ENCODE results near the gene SLC2A5.

SLC2A5 gene

DNA sequence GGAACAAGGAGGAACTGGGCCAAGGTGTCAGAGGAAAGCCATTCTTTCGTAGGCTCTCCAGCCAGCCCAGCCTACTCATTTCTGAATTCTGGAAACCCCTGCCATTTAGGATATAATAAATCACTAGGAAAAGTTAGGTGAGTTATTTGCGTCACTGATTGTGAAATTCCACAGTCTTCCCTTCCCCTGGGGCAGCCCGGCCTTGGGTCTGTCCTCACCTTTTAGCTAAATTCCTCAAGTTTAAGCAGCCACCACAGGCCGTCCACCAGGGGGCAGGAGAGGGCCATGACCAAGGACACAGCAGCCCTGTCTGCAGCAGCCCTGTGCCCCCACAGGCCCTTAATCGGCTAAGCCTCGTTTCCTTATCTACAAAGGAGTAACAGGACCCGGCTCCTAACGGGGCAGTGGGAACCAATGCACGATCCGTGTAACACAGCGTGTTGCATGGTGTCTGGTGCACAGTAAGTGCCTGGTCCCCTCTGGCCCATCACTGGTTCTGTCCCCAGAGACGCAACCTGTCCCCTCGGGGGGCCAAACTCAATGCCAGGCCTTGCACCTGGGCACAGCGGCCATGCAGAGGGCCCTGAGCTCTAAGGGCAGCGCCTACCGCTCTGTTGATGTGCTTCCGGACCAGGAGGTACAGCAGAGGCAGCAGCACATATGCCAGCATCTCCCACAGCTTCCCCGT, 41.4 kb upstream of the SLC2A5 start:
- peak; percentile 79 for DNase-seq (ENCODE audit: low spot score)
- peak; percentile 88 for TF ChIP-seq CTCF (IDR thresholded peaks at IDR 0.05; ENCODE audit: extremely low read depth, missing control alignments)

DNA sequence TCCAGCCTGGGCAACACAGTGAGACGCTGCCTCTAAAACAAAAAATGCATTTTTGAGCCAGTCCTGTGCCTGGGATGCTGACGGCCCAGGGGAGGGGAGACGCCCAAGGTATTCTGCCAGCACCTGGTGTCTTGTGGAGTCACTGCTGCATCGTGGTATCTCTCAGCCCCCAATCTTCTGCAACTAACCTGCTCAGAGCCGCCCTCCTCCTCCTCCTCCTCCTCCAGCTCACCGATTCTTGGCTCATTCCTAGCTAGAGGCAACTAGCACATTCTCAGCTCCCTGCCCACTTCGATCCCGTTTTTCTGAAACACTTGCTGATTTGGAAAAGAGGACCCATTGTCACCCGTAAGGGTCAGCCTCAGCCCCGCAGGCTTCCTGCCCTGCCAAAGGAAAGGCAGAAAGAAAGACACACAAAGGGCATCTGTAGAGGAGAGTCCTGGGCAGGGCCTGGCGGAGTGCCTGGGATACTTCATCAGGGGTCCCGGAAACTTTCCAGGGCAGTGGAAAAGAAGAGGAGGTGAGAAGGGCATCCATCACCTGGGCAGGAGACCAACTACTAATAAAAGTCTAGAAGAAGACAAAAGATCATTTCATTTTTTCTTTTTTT, 38.7 kb upstream of the SLC2A5 start:
- DNase-seq (ENCODE audit: low spot score), result no peak
- TF ChIP-seq CTCF (IDR thresholded peaks at IDR 0.05; ENCODE audit: extremely low read depth, missing control alignments), result no peak

DNA sequence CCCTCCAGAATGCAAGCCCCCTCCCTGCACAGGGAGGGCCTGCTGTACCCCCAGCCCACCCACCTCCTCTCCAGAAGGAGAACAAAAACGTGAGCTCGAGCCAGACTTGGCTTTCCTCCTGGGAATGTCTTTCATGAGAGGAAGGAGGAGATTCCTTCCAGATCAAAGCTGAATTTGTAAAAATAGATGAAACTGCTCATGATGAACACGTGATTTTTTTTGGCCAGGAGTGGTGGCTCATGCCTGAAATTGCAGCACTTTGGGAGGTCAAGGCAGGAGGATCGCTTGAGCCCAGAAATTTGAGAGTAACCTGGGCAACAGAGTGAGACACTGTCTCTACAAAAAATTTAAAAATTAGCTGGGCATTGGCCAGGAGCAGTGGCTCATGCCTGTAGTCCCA, 37.7 kb upstream of the SLC2A5 start:
- no peak for DNase-seq (ENCODE audit: low spot score)
- TF ChIP-seq CTCF (IDR thresholded peaks at IDR 0.05; ENCODE audit: extremely low read depth, missing control alignments), result no peak

DNA sequence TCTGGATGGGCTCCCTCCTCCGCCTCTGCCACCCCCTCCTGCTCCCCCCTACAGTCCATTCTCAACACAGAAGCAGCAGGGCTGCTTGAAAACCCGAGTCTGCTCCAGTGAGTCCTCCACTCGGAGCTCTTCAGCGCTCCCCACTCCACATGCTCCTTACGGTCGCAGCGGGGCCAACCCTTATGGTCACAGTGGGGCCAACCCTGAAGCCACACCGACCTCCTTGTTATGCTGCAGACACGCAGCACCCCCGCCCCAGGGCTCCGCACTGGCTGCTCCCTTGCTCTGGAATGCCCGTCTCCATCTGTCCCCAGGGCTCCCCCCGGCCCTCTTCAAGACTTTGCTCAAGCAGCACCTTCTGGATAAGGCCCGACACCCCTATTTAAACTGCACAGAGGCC, 36.9 kb upstream of the SLC2A5 start:
- no peak for DNase-seq (ENCODE audit: low spot score)
- no peak for TF ChIP-seq CTCF (IDR thresholded peaks at IDR 0.05; ENCODE audit: extremely low read depth, missing control alignments)

- no peak for TF ChIP-seq CTCF (IDR thresholded peaks at IDR 0.05; ENCODE audit: extremely low read depth, missing control alignments)
Measured at GRCh38 chr1:9105336-9105867, 36.0 kb upstream of the SLC2A5 start.

DNA sequence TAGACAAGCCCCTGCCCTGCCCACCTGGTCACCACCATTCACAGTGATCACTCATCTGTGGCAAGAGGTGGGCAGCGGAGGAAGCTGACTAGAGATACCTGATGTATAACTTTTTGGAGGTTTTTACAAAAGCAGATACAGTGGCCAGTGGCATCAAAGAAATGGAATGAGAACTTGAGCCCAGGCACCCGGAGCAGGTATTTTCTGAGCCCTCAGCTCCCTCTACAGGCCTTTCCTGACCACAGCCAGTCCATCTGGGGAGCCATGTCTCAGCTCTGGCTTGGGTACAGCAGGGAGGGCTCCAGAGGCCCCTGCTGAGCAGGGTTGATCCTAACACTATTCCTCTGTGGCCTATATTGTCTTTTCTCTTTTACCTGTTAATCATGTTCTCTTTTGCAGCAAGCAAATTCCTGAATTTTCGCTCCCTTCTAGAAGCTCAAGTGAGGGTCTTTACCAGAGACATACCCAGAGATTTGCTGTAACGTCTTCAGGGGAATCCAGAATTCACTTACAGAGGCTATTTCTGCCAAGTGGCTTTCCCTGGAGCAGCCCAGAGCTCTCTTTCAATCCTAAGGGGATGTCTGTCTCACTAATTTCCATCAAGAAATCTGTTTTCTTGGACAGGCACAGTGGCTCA, 32.2 kb upstream of the SLC2A5 start:
- peak; percentile 53 for TF ChIP-seq CTCF (IDR thresholded peaks at IDR 0.05; ENCODE audit: extremely low read depth, missing control alignments)
- peak; percentile 78 for DNase-seq (ENCODE audit: low spot score)

More at GRCh38 chr1:9105336-9105867, 36.0 kb upstream of the SLC2A5 start:
- DNase-seq (ENCODE audit: low spot score), result no peak

DNA sequence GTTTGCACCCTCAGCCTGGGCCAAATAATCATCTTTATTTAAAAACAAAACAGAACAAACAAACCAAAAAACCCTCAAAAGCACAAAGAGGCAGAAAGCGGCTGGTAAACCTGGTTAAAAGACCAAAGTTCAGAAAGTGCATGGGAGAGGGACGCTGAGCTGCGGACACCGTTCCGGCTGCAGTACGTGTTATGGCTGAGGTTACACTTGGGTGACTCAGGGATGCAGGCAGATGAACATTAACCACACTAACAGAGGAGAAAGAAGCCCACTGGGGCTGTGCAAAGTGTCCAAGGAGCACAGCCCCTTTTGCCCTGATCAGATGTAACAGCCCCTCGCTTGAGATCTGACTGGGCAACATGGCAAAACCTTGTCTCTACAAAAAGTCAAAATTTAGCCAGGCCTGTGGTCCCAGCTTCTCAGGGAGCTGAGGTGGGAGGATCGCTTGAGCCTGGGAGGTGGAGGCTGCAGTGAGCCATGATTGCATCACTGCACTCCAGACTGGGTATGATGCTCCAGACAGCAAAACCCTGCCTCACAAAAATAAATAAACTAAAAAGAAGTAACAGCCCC, 31.1 kb upstream of the SLC2A5 start:
- DNase-seq (ENCODE audit: low spot score), result no peak

More for the DNA sequence above, 31.1 kb upstream of the SLC2A5 start:
- TF ChIP-seq CTCF (IDR thresholded peaks at IDR 0.05; ENCODE audit: extremely low read depth, missing control alignments), result no peak

All from GM20000 (cell line).